GM21723 (cell line): ENCODE measurements around the gene OR52E1.
"Not testable (repeated sequence)": the region's sequence is repeated elsewhere in the genome, so short reads cannot be mapped to it uniquely, and the experiment has no call there.

Experiments used
- ATAC-seq: cut with Tn5 transposase; IDR thresholded peaks from one replicate; pipeline ENCODE4 v1.9.1; 2021; ENCODE audit warnings: mild to moderate bottlenecking, moderate library complexity; ENCODE audit not compliant: unreplicated experiment

OR52E1 gene

GRCh38 chr11:5069272-5069671 is at the start of gene OR52E1:
TSS of gene OR52E1 (plus strand) at chr11:5069572.
- ATAC-seq: no peak

- ATAC-seq: no peak
Observed at GRCh38 chr11:5021996-5022395, 47.4 kb upstream of the OR52E1 start.

- no peak for ATAC-seq
Observed at GRCh38 chr11:5036669-5037068, 32.7 kb upstream of the OR52E1 start.

- no peak for ATAC-seq
Observed at GRCh38 chr11:5037926-5038325, 31.4 kb upstream of the OR52E1 start.

GRCh38 chr11:5038341-5038740 is 31.0 kb upstream of the OR52E1 start:
- no peak for ATAC-seq

- no peak for ATAC-seq
Observed at GRCh38 chr11:5040876-5041275, 28.5 kb upstream of the OR52E1 start.

- ATAC-seq: no peak
Observed at GRCh38 chr11:5042091-5042490, 27.3 kb upstream of the OR52E1 start.

GRCh38 chr11:5043380-5043779 is 26.0 kb upstream of the OR52E1 start:
- ATAC-seq: no peak

GRCh38 chr11:5046226-5046625 is 23.1 kb upstream of the OR52E1 start, which contains the start of gene OR52J3:
TSS of gene OR52J3 (plus strand) at chr11:5046526. CDS start at chr11:5046526, 0 bp downstream.
- ATAC-seq: no peak

GRCh38 chr11:5046754-5047330 is 22.5 kb upstream of the OR52E1 start:
- ATAC-seq: no peak

- not testable (repeated sequence) for ATAC-seq
Observed at GRCh38 chr11:5058679-5059078, 10.7 kb upstream of the OR52E1 start.

- no peak for ATAC-seq
Observed at GRCh38 chr11:5059391-5059790, 10.0 kb upstream of the OR52E1 start, which contains the start of gene OR52E2. TSS of gene OR52E2 (minus strand) at chr11:5059627. CDS start at chr11:5059627, 0 bp downstream.

GRCh38 chr11:5065027-5065426 is 4.3 kb upstream of the OR52E1 start:
- ATAC-seq: no peak

- ATAC-seq: no peak
Observed at GRCh38 chr11:5071799-5072198, 2.4 kb downstream of the OR52E1 start.

GRCh38 chr11:5081405-5081804 is 12.0 kb downstream of the OR52E1 start:
- no peak for ATAC-seq

GRCh38 chr11:5083602-5084001 is 14.2 kb downstream of the OR52E1 start:
- ATAC-seq: no peak

GRCh38 chr11:5088556-5088955 is 19.2 kb downstream of the OR52E1 start:
- ATAC-seq: no peak

GRCh38 chr11:5090668-5091067 is 21.3 kb downstream of the OR52E1 start:
- no peak for ATAC-seq

- ATAC-seq: no peak
Observed at GRCh38 chr11:5092821-5093585, 23.6 kb downstream of the OR52E1 start.

GRCh38 chr11:5096011-5096410 is 26.6 kb downstream of the OR52E1 start:
- no peak for ATAC-seq

GRCh38 chr11:5102246-5102645 is 32.9 kb downstream of the OR52E1 start:
- ATAC-seq: no peak

GRCh38 chr11:5103066-5103465 is 33.7 kb downstream of the OR52E1 start:
- ATAC-seq: no peak
